Upper lobe of right lung (tissue), 1 donor: Measurements from ENCODE around the gene SMIM38. TPM values are rescaled to one million over a fixed set of nuclear protein-coding genes. Genes with fewer than 3 reads are reported as not detected.
A peak's percentile ranks its signal among the peaks of the same experiment; 100 is the strongest.

ENCODE experiments used
- ATAC-seq: fragments of 200-7000 bp; cut with Tn5 transposase; one replicate; pipeline ENCODE4 v1.9.1; 2020; ENCODE audit warnings: mild to moderate bottlenecking, moderate library complexity
- DNase-seq: peaks from one replicate; pipeline ENCODE4 v3.0.0-alpha.2; 2020
- H3K27ac ChIP-seq: fragments of 200-600 bp; one replicate; pipeline ENCODE4 v1.8.0; 2022
- H3K27me3 ChIP-seq: fragments of 200-600 bp; one replicate; pipeline ENCODE4 v1.8.0; 2022; ENCODE audit warnings: mild to moderate bottlenecking
- H3K36me3 ChIP-seq: fragments of 200-600 bp; one replicate; pipeline ENCODE4 v1.8.0; 2022
- H3K4me1 ChIP-seq: fragments of 200-600 bp; one replicate; pipeline ENCODE4 v1.8.0; 2022
- H3K4me3 ChIP-seq: fragments of 200-600 bp; one replicate; pipeline ENCODE4 v1.8.0; 2022; ENCODE audit warnings: mild to moderate bottlenecking
- H3K9me3 ChIP-seq: fragments of 200-600 bp; one replicate; pipeline ENCODE4 v1.8.0; 2022
- CTCF ChIP-seq: fragments of 200-600 bp; IDR thresholded peaks from one replicate; pipeline ENCODE4 v1.8.0; 2022; ENCODE audit warnings: antibody characterized with exemption
- intact Hi-C: fragments of 100-400 bp; cut with DNase I; formaldehyde crosslinking; loops from one replicate; pipeline ENCODE4 v1.11.0; 2022
- total RNA-seq: library from RNA; stranded (reverse); fragmentation: NEBNext Ultra II Directional; extraction: Animal tissue kit (Norgen Biotek cat#: 25700); gene quantifications from one replicate; pipeline ENCODE4 v1.2.1, GENCODE V29; 2021
- donor health status: DM: no; HTN: yes; CAD: no; lungs with severe emphysema.

SMIM38 gene
- total RNA-seq, 1 donor from 2014 or later: not detected

GRCh38 chr11:69160296-69161116, 4.8 kb downstream of the SMIM38 start:
- no peak for TF ChIP-seq CTCF
- Histone ChIP-seq H3K27me3 (no peaks in the 10 kb centered on the region), H3K4me3 (no peak overlapping the region), H3K9me3 (no peaks in the 10 kb centered on the region), H3K4me1 (peaks cover 12% of the 10 kb centered on the region), H3K27ac (no peak overlapping the region), H3K36me3 (no peaks in the 10 kb centered on the region)
- DNase-seq (peak; percentile 60), ATAC-seq (no peak)
- intact Hi-C loops: no loop called here

- Histone ChIP-seq H3K4me3 (no peak overlapping the region), H3K27ac (no peak overlapping the region), H3K36me3 (no peaks in the 10 kb centered on the region), H3K27me3 (no peaks in the 10 kb centered on the region), H3K4me1 (peaks cover 13% of the 10 kb centered on the region), H3K9me3 (no peaks in the 10 kb centered on the region)
- intact Hi-C loops: no loop called here
- TF ChIP-seq CTCF: no peak
- ATAC-seq: no peak
- DNase-seq: peak; percentile 19
Observed at GRCh38 chr11:69161117-69161407, 5.3 kb downstream of the SMIM38 start.

GRCh38 chr11:69162505-69162904, 6.8 kb downstream of the SMIM38 start:
- peaks cover 11% of the 10 kb centered on the region for H3K4me1 ChIP-seq
- ATAC-seq: no peak
- no peaks in the 10 kb centered on the region for H3K9me3 ChIP-seq
- H3K27ac ChIP-seq: no peak overlapping the region
- H3K27me3 ChIP-seq: no peaks in the 10 kb centered on the region
- H3K36me3 ChIP-seq: no peaks in the 10 kb centered on the region
- no peak for DNase-seq
- intact Hi-C loops: no loop called here
- H3K4me3 ChIP-seq: no peak overlapping the region
- no peak for TF ChIP-seq CTCF

GRCh38 chr11:69163842-69164241, 8.1 kb downstream of the SMIM38 start:
- no peaks in the 10 kb centered on the region for H3K27me3 ChIP-seq
- no peak overlapping the region for H3K27ac ChIP-seq
- intact Hi-C loops: no loop called here
- no peak for ATAC-seq
- no peaks in the 10 kb centered on the region for H3K36me3 ChIP-seq
- no peak overlapping the region for H3K4me3 ChIP-seq
- H3K4me1 ChIP-seq: peaks cover 8% of the 10 kb centered on the region
- H3K9me3 ChIP-seq: no peaks in the 10 kb centered on the region
- TF ChIP-seq CTCF: no peak
- no peak for DNase-seq

GRCh38 chr11:69164824-69165223, 9.1 kb downstream of the SMIM38 start:
- Histone ChIP-seq H3K27ac (no peak overlapping the region), H3K4me1 (peaks cover 8% of the 10 kb centered on the region), H3K36me3 (no peaks in the 10 kb centered on the region), H3K27me3 (no peaks in the 10 kb centered on the region), H3K4me3 (no peak overlapping the region), H3K9me3 (no peaks in the 10 kb centered on the region)
- intact Hi-C loops: no loop called here
- no peak for TF ChIP-seq CTCF
- DNase-seq (no peak), ATAC-seq (no peak)

- no peaks in the 10 kb centered on the region for H3K36me3 ChIP-seq
- DNase-seq: no peak
- H3K4me3 ChIP-seq: no peak overlapping the region
- H3K27ac ChIP-seq: no peak overlapping the region
- ATAC-seq: no peak
- intact Hi-C loops: no loop called here
- H3K9me3 ChIP-seq: no peaks in the 10 kb centered on the region
- H3K27me3 ChIP-seq: no peaks in the 10 kb centered on the region
- peaks cover 8% of the 10 kb centered on the region for H3K4me1 ChIP-seq
- TF ChIP-seq CTCF: no peak
Observed at GRCh38 chr11:69165775-69166174, 10.0 kb downstream of the SMIM38 start.
